WTC11 (cell line): ENCODE data around the gene ANTXR1. TPM values are rescaled to one million over a fixed set of nuclear protein-coding genes. Genes with fewer than 3 reads are reported as not detected.
A peak's percentile ranks its signal among the peaks of the same experiment; 100 is the strongest.

ENCODE experiments used
- ATAC-seq: fragments of 200-7000 bp; cut with Tn5 transposase; 2 replicates; pipeline ENCODE4 v1.10.0; 2021; ENCODE audit warnings: mild to moderate bottlenecking, moderate library complexity
- CTCF ChIA-PET: fragments of 300-600 bp; sonication (Branson Sonifier 250); formaldehyde crosslinking; loops from one replicate; lab custom pipeline; 2021; ENCODE audit warnings: antibody characterized with exemption; lab: Charles Lee
- POLR2A ChIA-PET: fragments of 350-600 bp; sonication (Branson Sonifier 250); formaldehyde crosslinking; loops from one replicate; lab custom pipeline; 2021; ENCODE audit warnings: antibody characterized with exemption; lab: Charles Lee
- DNase-seq: peaks from one replicate; pipeline ENCODE4 v3.0.0; 2021; ENCODE audit warnings: low spot score
- H3K27ac Mint-ChIP-seq: 2 replicates; pipeline ENCODE4 v1.8.0; 2021; ENCODE audit warnings: mixed read lengths
- H3K27me3 Mint-ChIP-seq: 2 replicates; pipeline ENCODE4 v1.8.0; 2021; ENCODE audit warnings: low read depth, mild to moderate bottlenecking, moderate library complexity, mixed read lengths
- H3K36me3 Mint-ChIP-seq: 2 replicates; pipeline ENCODE4 v1.8.0; 2021; ENCODE audit warnings: mixed read lengths
- H3K4me1 Mint-ChIP-seq: 2 replicates; pipeline ENCODE4 v1.8.0; 2022; ENCODE audit warnings: mixed read lengths
- H3K4me3 Mint-ChIP-seq: 2 replicates; pipeline ENCODE4 v1.8.0; 2021; ENCODE audit warnings: mild to moderate bottlenecking, moderate library complexity, mixed read lengths
- H3K9me3 Mint-ChIP-seq: 2 replicates; pipeline ENCODE4 v1.8.0; 2021; ENCODE audit warnings: mixed read lengths
- ESRRA ChIP-seq: sonication (generic); formaldehyde crosslinking; IDR thresholded peaks from 2 replicates; pipeline ENCODE4 v1.8.1; 2022; ENCODE audit warnings: mild to moderate bottlenecking, missing genetic modification reagents, borderline replicate concordance
- FOXJ3 ChIP-seq: sonication (generic); formaldehyde crosslinking; IDR thresholded peaks from 2 replicates; pipeline ENCODE4 v1.9.0; 2021; ENCODE audit warnings: missing genetic modification reagents, mild to moderate bottlenecking, borderline replicate concordance
- MXD4 ChIP-seq: fragments of 250-450 bp; sonication (Bioruptor Pico); IDR thresholded peaks from 2 replicates; pipeline ENCODE4 v1.8.0; 2021; ENCODE audit warnings: mild to moderate bottlenecking, moderate library complexity, borderline replicate concordance
- NFE2L1 ChIP-seq: sonication (generic); formaldehyde crosslinking; IDR thresholded peaks from 2 replicates; pipeline ENCODE4 v1.8.1; 2023; ENCODE audit warnings: missing genetic modification reagents
- NFYB ChIP-seq: sonication (generic); formaldehyde crosslinking; conservative IDR thresholded peaks from 2 replicates; pipeline ENCODE4 v1.8.0; 2022; ENCODE audit warnings: low read depth, missing genetic modification reagents
- RORB ChIP-seq: fragments of 250-450 bp; sonication (Bioruptor Pico); IDR thresholded peaks from 2 replicates; pipeline ENCODE4 v1.9.0; 2021; ENCODE audit warnings: mild to moderate bottlenecking
- SOX15 ChIP-seq: fragments of 250-450 bp; sonication (Bioruptor Pico); IDR thresholded peaks from 2 replicates; pipeline ENCODE4 v1.9.0; 2021; ENCODE audit warnings: mild to moderate bottlenecking
- TEAD1 ChIP-seq: sonication (generic); formaldehyde crosslinking; IDR thresholded peaks from 2 replicates; pipeline ENCODE4 v1.8.0; 2022; ENCODE audit warnings: mild to moderate bottlenecking, missing genetic modification reagents
- ZNF121 ChIP-seq: sonication (generic); formaldehyde crosslinking; IDR thresholded peaks from 2 replicates; pipeline ENCODE4 v1.8.0; 2023; ENCODE audit warnings: missing genetic modification reagents
- ZNF138 ChIP-seq: sonication (generic); formaldehyde crosslinking; conservative IDR thresholded peaks from 2 replicates; pipeline ENCODE4 v1.8.1; 2022; ENCODE audit warnings: mild to moderate bottlenecking, moderate library complexity, missing genetic modification reagents
- ZNF219 ChIP-seq: sonication (generic); formaldehyde crosslinking; IDR thresholded peaks from 2 replicates; pipeline ENCODE4 v1.8.0; 2023; ENCODE audit warnings: missing genetic modification reagents, mild to moderate bottlenecking, borderline replicate concordance
- ZNF317 ChIP-seq: sonication (generic); formaldehyde crosslinking; IDR thresholded peaks from 2 replicates; pipeline ENCODE4 v1.8.1; 2023; ENCODE audit warnings: low read depth, mild to moderate bottlenecking, moderate library complexity, missing genetic modification reagents, borderline replicate concordance
- ZNF671 ChIP-seq: fragments of 250-450 bp; sonication (Bioruptor Pico); IDR thresholded peaks from 2 replicates; pipeline ENCODE4 v1.8.0; 2021; ENCODE audit warnings: mild to moderate bottlenecking
- total RNA-seq: library from RNA; stranded (reverse); gene quantifications from 3 replicates; pipeline ENCODE4 v1.2.3, GENCODE V29; 2021
- TF ChIP-seq, protein P1 (sequence below): sonication (generic); formaldehyde crosslinking; IDR thresholded peaks from 2 replicates; pipeline ENCODE4 v1.8.1; 2022; ENCODE audit warnings: low read depth, mild to moderate bottlenecking, moderate library complexity, missing genetic modification reagents, borderline replicate concordance
- TF ChIP-seq, protein P2 (sequence below): sonication (generic); formaldehyde crosslinking; conservative IDR thresholded peaks from 2 replicates; pipeline ENCODE4 v1.8.1; 2023; ENCODE audit warnings: mild to moderate bottlenecking, low read depth, missing genetic modification reagents, moderate library complexity
- TF ChIP-seq, protein P3 (sequence below): sonication (generic); formaldehyde crosslinking; IDR thresholded peaks from 2 replicates; pipeline ENCODE4 v1.8.1; 2022; ENCODE audit warnings: low read depth, missing genetic modification reagents, borderline replicate concordance
- TF ChIP-seq, protein P4 (sequence below): fragments of 250-450 bp; sonication (Bioruptor Pico); IDR thresholded peaks from 2 replicates; pipeline ENCODE4 v1.9.0; 2021; ENCODE audit warnings: mild to moderate bottlenecking, borderline replicate concordance
- TF ChIP-seq, protein P5 (sequence below): sonication (generic); formaldehyde crosslinking; IDR thresholded peaks from 2 replicates; pipeline ENCODE4 v1.8.1; 2023; ENCODE audit warnings: mild to moderate bottlenecking, missing genetic modification reagents, borderline replicate concordance
- TF ChIP-seq, protein P6 (sequence below): fragments of 200-600 bp; IDR thresholded peaks from 2 replicates; pipeline ENCODE4 v1.8.0; 2022; ENCODE audit warnings: antibody characterized with exemption

ANTXR1 gene
- total RNA-seq, 1 experiment from 2014 or later = 30.0 TPM

DNA sequence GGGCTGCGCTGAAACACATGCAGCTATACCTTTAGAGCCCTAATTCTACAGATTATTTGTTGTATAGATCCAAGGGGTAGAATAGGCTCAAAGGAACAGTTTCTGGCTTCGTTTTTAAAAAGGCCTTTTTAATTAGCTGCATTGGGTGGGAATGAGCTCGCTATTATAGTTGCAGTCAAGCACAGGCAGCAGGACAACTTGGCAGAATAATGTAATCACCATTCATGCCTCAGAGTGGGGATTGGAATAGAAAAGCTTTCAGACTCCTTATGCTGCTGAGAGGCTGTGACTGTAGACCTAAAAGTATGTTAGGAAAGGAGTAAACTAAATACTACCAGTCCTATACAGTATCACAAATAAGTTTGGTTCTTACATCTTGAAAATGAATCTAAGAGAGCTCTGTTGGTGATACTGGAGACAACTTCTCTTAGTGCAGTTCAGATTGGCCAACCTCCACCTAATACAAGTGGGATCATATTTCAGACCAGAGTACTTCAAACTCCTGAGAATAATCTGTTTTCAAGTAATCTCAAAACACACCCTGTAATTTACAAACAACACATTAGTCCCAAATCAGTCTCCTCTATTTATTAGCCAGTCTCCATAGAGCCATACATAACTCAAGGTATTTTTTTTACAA, 121.4 kb downstream of the ANTXR1 start:
- H3K27me3 Mint-ChIP-seq = no peaks in the 10 kb centered on the region
- H3K4me3 Mint-ChIP-seq = no peak overlapping the region
- no peak overlapping the region for H3K27ac Mint-ChIP-seq
- TF ChIP-seq ESRRA (CRISPR knock-in tag) (no peak), NFE2L1 (CRISPR knock-in tag) (no peak), RORB (no peak), ZNF219 (CRISPR knock-in tag) (no peak), MXD4 (CRISPR knock-in tag) (no peak), ZNF138 (CRISPR knock-in tag) (no peak)
- H3K9me3 Mint-ChIP-seq = no peaks in the 10 kb centered on the region
- ATAC-seq (no peak), DNase-seq (no peak)
- CTCF ChIA-PET = no interaction called here
- no peaks in the 10 kb centered on the region; the same call in 1 of the 2 replicates for H3K36me3 Mint-ChIP-seq
- POLR2A ChIA-PET = no interaction called here
- H3K4me1 Mint-ChIP-seq = peaks cover 10% of the 10 kb centered on the region

DNA sequence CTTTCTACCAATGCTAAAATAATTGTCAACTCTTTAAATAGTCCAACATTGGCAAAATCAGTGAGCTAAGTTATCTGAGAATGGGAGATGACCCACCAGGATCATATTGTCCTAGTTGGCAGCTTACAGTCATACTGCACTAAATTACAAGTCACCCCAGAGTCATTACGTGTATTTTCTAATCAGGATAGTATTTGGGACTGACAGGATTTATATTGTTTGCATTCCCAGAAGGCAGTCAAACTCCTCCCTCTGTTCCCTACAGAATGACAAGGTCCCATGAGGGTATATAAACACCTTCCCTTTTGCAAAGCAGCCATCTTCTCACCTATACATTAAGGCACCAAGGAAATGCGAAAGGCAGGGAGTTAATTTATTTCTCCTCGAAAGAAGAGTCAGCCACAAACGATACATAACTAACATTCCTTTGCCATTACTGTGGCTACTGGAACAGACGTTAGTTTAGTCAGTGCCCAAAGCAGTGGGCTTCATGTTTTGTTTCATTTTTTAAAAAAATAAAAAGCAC, 125.3 kb downstream of the ANTXR1 start:
- Mint-ChIP-seq H3K27ac (no peak overlapping the region), H3K36me3 (no peaks in the 10 kb centered on the region), H3K9me3 (no peaks in the 10 kb centered on the region), H3K4me3 (no peak overlapping the region), H3K4me1 (peaks cover 10% of the 10 kb centered on the region), H3K27me3 (no peaks in the 10 kb centered on the region)
- ChIA-PET CTCF (interaction anchor here (1.0 kb wide), 1 partner anchor 168 kb away, joined by 3 read pairs; no protein-coding TSS in a partner anchor), POLR2A (no interaction called here)
- ATAC-seq (peak; percentile 36; the same call in 1 of the 2 replicates), DNase-seq (no peak)
- TF ChIP-seq, protein P1, sequence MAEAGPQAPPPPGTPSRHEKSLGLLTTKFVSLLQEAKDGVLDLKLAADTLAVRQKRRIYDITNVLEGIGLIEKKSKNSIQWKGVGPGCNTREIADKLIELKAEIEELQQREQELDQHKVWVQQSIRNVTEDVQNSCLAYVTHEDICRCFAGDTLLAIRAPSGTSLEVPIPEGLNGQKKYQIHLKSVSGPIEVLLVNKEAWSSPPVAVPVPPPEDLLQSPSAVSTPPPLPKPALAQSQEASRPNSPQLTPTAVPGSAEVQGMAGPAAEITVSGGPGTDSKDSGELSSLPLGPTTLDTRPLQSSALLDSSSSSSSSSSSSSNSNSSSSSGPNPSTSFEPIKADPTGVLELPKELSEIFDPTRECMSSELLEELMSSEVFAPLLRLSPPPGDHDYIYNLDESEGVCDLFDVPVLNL (CRISPR knock-in tag) = no peak
- TF ChIP-seq SOX15 = no peak
- TF ChIP-seq ZNF121 (CRISPR knock-in tag) = no peak
- TF ChIP-seq, protein P2, sequence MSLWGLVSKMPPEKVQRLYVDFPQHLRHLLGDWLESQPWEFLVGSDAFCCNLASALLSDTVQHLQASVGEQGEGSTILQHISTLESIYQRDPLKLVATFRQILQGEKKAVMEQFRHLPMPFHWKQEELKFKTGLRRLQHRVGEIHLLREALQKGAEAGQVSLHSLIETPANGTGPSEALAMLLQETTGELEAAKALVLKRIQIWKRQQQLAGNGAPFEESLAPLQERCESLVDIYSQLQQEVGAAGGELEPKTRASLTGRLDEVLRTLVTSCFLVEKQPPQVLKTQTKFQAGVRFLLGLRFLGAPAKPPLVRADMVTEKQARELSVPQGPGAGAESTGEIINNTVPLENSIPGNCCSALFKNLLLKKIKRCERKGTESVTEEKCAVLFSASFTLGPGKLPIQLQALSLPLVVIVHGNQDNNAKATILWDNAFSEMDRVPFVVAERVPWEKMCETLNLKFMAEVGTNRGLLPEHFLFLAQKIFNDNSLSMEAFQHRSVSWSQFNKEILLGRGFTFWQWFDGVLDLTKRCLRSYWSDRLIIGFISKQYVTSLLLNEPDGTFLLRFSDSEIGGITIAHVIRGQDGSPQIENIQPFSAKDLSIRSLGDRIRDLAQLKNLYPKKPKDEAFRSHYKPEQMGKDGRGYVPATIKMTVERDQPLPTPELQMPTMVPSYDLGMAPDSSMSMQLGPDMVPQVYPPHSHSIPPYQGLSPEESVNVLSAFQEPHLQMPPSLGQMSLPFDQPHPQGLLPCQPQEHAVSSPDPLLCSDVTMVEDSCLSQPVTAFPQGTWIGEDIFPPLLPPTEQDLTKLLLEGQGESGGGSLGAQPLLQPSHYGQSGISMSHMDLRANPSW = no peak
- no peak for TF ChIP-seq ZNF671 (CRISPR knock-in tag)
- TF ChIP-seq, protein P3, sequence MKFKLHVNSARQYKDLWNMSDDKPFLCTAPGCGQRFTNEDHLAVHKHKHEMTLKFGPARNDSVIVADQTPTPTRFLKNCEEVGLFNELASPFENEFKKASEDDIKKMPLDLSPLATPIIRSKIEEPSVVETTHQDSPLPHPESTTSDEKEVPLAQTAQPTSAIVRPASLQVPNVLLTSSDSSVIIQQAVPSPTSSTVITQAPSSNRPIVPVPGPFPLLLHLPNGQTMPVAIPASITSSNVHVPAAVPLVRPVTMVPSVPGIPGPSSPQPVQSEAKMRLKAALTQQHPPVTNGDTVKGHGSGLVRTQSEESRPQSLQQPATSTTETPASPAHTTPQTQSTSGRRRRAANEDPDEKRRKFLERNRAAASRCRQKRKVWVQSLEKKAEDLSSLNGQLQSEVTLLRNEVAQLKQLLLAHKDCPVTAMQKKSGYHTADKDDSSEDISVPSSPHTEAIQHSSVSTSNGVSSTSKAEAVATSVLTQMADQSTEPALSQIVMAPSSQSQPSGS (CRISPR knock-in tag) = no peak
- no peak for TF ChIP-seq FOXJ3 (CRISPR knock-in tag)
- TF ChIP-seq, protein P4, sequence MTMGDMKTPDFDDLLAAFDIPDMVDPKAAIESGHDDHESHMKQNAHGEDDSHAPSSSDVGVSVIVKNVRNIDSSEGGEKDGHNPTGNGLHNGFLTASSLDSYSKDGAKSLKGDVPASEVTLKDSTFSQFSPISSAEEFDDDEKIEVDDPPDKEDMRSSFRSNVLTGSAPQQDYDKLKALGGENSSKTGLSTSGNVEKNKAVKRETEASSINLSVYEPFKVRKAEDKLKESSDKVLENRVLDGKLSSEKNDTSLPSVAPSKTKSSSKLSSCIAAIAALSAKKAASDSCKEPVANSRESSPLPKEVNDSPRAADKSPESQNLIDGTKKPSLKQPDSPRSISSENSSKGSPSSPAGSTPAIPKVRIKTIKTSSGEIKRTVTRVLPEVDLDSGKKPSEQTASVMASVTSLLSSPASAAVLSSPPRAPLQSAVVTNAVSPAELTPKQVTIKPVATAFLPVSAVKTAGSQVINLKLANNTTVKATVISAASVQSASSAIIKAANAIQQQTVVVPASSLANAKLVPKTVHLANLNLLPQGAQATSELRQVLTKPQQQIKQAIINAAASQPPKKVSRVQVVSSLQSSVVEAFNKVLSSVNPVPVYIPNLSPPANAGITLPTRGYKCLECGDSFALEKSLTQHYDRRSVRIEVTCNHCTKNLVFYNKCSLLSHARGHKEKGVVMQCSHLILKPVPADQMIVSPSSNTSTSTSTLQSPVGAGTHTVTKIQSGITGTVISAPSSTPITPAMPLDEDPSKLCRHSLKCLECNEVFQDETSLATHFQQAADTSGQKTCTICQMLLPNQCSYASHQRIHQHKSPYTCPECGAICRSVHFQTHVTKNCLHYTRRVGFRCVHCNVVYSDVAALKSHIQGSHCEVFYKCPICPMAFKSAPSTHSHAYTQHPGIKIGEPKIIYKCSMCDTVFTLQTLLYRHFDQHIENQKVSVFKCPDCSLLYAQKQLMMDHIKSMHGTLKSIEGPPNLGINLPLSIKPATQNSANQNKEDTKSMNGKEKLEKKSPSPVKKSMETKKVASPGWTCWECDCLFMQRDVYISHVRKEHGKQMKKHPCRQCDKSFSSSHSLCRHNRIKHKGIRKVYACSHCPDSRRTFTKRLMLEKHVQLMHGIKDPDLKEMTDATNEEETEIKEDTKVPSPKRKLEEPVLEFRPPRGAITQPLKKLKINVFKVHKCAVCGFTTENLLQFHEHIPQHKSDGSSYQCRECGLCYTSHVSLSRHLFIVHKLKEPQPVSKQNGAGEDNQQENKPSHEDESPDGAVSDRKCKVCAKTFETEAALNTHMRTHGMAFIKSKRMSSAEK = no peak
- no peak for TF ChIP-seq TEAD1 (CRISPR knock-in tag)
- TF ChIP-seq, protein P5, sequence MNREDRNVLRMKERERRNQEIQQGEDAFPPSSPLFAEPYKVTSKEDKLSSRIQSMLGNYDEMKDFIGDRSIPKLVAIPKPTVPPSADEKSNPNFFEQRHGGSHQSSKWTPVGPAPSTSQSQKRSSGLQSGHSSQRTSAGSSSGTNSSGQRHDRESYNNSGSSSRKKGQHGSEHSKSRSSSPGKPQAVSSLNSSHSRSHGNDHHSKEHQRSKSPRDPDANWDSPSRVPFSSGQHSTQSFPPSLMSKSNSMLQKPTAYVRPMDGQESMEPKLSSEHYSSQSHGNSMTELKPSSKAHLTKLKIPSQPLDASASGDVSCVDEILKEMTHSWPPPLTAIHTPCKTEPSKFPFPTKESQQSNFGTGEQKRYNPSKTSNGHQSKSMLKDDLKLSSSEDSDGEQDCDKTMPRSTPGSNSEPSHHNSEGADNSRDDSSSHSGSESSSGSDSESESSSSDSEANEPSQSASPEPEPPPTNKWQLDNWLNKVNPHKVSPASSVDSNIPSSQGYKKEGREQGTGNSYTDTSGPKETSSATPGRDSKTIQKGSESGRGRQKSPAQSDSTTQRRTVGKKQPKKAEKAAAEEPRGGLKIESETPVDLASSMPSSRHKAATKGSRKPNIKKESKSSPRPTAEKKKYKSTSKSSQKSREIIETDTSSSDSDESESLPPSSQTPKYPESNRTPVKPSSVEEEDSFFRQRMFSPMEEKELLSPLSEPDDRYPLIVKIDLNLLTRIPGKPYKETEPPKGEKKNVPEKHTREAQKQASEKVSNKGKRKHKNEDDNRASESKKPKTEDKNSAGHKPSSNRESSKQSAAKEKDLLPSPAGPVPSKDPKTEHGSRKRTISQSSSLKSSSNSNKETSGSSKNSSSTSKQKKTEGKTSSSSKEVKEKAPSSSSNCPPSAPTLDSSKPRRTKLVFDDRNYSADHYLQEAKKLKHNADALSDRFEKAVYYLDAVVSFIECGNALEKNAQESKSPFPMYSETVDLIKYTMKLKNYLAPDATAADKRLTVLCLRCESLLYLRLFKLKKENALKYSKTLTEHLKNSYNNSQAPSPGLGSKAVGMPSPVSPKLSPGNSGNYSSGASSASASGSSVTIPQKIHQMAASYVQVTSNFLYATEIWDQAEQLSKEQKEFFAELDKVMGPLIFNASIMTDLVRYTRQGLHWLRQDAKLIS (CRISPR knock-in tag) = no peak
- TF ChIP-seq, protein P6, sequence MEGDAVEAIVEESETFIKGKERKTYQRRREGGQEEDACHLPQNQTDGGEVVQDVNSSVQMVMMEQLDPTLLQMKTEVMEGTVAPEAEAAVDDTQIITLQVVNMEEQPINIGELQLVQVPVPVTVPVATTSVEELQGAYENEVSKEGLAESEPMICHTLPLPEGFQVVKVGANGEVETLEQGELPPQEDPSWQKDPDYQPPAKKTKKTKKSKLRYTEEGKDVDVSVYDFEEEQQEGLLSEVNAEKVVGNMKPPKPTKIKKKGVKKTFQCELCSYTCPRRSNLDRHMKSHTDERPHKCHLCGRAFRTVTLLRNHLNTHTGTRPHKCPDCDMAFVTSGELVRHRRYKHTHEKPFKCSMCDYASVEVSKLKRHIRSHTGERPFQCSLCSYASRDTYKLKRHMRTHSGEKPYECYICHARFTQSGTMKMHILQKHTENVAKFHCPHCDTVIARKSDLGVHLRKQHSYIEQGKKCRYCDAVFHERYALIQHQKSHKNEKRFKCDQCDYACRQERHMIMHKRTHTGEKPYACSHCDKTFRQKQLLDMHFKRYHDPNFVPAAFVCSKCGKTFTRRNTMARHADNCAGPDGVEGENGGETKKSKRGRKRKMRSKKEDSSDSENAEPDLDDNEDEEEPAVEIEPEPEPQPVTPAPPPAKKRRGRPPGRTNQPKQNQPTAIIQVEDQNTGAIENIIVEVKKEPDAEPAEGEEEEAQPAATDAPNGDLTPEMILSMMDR = no peak
- no peak for TF ChIP-seq NFYB (CRISPR knock-in tag)
- no peak for TF ChIP-seq ZNF317 (CRISPR knock-in tag)
